Central memory CD4-positive, alpha-beta T cell (primary cell): ENCODE data around the gene ZNF385C.
"Not testable (repeated sequence)": the region's sequence is repeated elsewhere in the genome, so short reads cannot be mapped to it uniquely, and the experiment has no call there.

Experiments
- DNase-seq: peaks from one replicate; pipeline ENCODE4 v3.0.0; 2022

Gene ZNF385C

GRCh38 chr17:42016941-42017865 lies 81.1 kb downstream of the ZNF385C start, which contains the start of gene DNAJC7:
Gene DNAJC7 (minus strand): TSS chr17:42017439. CDS start chr17:42017416, 23 bp downstream.
- peak; percentile 86 for DNase-seq

GRCh38 chr17:42016411-42016831 lies 81.9 kb downstream of the ZNF385C start:
- DNase-seq = no peak

- not testable (repeated sequence) for DNase-seq
Measured at GRCh38 chr17:42013740-42014139, 84.5 kb downstream of the ZNF385C start.

- DNase-seq = not testable (repeated sequence)
Measured at GRCh38 chr17:42012363-42012762, 85.9 kb downstream of the ZNF385C start.

- DNase-seq = no peak
Measured at GRCh38 chr17:42010898-42011516, 87.3 kb downstream of the ZNF385C start.

GRCh38 chr17:42010266-42010680 lies 88.0 kb downstream of the ZNF385C start:
- DNase-seq = not testable (repeated sequence)

- no peak for DNase-seq
Measured at GRCh38 chr17:42009170-42009569, 89.1 kb downstream of the ZNF385C start.

- DNase-seq = no peak
Measured at GRCh38 chr17:42005166-42005565, 93.1 kb downstream of the ZNF385C start.

GRCh38 chr17:42002792-42003301 lies 95.4 kb downstream of the ZNF385C start:
- no peak for DNase-seq

GRCh38 chr17:42002175-42002791 lies 96.0 kb downstream of the ZNF385C start:
- no peak for DNase-seq

- DNase-seq = no peak
Measured at GRCh38 chr17:42001729-42002128, 96.5 kb downstream of the ZNF385C start.

- DNase-seq = no peak
Measured at GRCh38 chr17:42000413-42001133, 97.7 kb downstream of the ZNF385C start.

- no peak for DNase-seq
Measured at GRCh38 chr17:41998497-41998896, 99.8 kb downstream of the ZNF385C start.

- no peak for DNase-seq
Measured at GRCh38 chr17:41996855-41997164, 101.5 kb downstream of the ZNF385C start.

GRCh38 chr17:41992576-41992975 lies 105.7 kb downstream of the ZNF385C start:
- DNase-seq = no peak

- DNase-seq = no peak
Measured at GRCh38 chr17:41989702-41990419, 108.4 kb downstream of the ZNF385C start.

- no peak for DNase-seq
Measured at GRCh38 chr17:41988418-41988817, 109.9 kb downstream of the ZNF385C start.

- DNase-seq = no peak
Measured at GRCh38 chr17:41987642-41988041, 110.6 kb downstream of the ZNF385C start.

GRCh38 chr17:41986634-41987033 lies 111.6 kb downstream of the ZNF385C start:
- DNase-seq = no peak

GRCh38 chr17:41985919-41986318 lies 112.4 kb downstream of the ZNF385C start:
- no peak for DNase-seq

GRCh38 chr17:41984454-41984853 lies 113.8 kb downstream of the ZNF385C start:
- DNase-seq = no peak
